Thyroid gland (tissue), 4 donors: Measurements from ENCODE around the gene PATJ. TPM values are rescaled to one million over a fixed set of nuclear protein-coding genes. Genes with fewer than 3 reads are reported as not detected.
"Not testable (repeated sequence)": the region's sequence is repeated elsewhere in the genome, so short reads cannot be mapped to it uniquely, and the experiment has no call there.

Source experiments
- DNase-seq, 2 donors: peaks; one replicate each; pipeline ENCODE4 v3.0.0-alpha.2; 2019
- H3K27ac ChIP-seq, 3 donors: fragments of 200-600 bp; sonication (generic); 1 replicate in 2 of 3; 2 replicates in 1 of 3; pipeline ENCODE4 v1.5.1; 2016 to 2019; ENCODE audit warnings: mild to moderate bottlenecking in 1 of 3, moderate library complexity in 1 of 3
- H3K27me3 ChIP-seq: fragments of 200-600 bp; sonication (generic); one replicate; pipeline ENCODE4 v1.5.1; 2019
- H3K36me3 ChIP-seq, 2 donors: fragments of 200-600 bp; sonication (generic); one replicate each; pipeline ENCODE4 v1.5.1; 2016 to 2019
- H3K4me1 ChIP-seq, 2 donors: fragments of 200-600 bp; sonication (generic); one replicate each; pipeline ENCODE4 v1.5.1; 2017 to 2019
- H3K4me3 ChIP-seq, 3 donors: fragments of 200-600 bp; sonication (generic); replicated peaks in 1 of 3; 1 replicate in 2 of 3; 2 replicates in 1 of 3; pipeline ENCODE4 v1.5.1; 2016; ENCODE audit warnings: mild to moderate bottlenecking in 1 of 3
- H3K9me3 ChIP-seq: fragments of 200-600 bp; sonication (generic); one replicate; pipeline ENCODE4 v1.5.1; 2017
- CTCF ChIP-seq, 6 experiments: fragments of 200-600 bp in 3 of 6; fragments of 450-650 bp in 3 of 6; sonication (generic) in 3 of 6; IDR thresholded peaks; one replicate each; pipeline ENCODE4 v1.5.1; 2016 to 2019; ENCODE audit warnings: antibody characterized with exemption in 6 of 6, mild to moderate bottlenecking in 2 of 6, inconsistent platforms in 1 of 6, moderate library complexity in 1 of 6
- POLR2A ChIP-seq, 2 donors: fragments of 450-650 bp; IDR thresholded peaks; one replicate each; pipeline ENCODE4 v1.6.1; 2017; ENCODE audit warnings: antibody characterized with exemption in 2 of 2, mild to moderate bottlenecking in 2 of 2, moderate library complexity in 1 of 2
- WGBS, 2 donors: methylation state at CpG; one replicate each; pipeline ENCODE4 v1.1.5; 2017; 5-methylcytosine and 5-hydroxymethylcytosine counted together
- intact Hi-C: fragments of 100-400 bp; cut with DNase I; formaldehyde crosslinking; loops from one replicate; pipeline ENCODE4 v1.15.1; 2023
- total RNA-seq, 4 donors: library from RNA; depleted of rRNA; stranded (reverse); fragments of >200 nt; gene quantifications; one replicate each; pipeline ENCODE4 v1.2.3, GENCODE V29; 2016

The PATJ gene
- total RNA-seq, 4 donors from 2014 or later: 94.7 to 221 (median 119) TPM

GRCh38 chr1:61709908-61710289 is 32.4 kb upstream of the PATJ start:
- whole genome bisulfite sequencing, 2 donors: 97% methylated on average over 2 of the region's 2 CpGs
- H3K36me3 ChIP-seq: peaks cover 9 to 11% of the 10 kb centered on the region in 2 donors

GRCh38 chr1:61711257-61711656 is 31.0 kb upstream of the PATJ start:
- H3K9me3 ChIP-seq, H3K27me3 ChIP-seq, H3K27ac ChIP-seq, H3K4me3 ChIP-seq, DNase-seq, intact Hi-C loops, H3K4me1 ChIP-seq: not testable (repeated sequence)
- H3K36me3 ChIP-seq: peaks cover 0 to 11% of the 10 kb centered on the region in 2 donors
- WGBS, 2 donors: 93 to 94% methylated on average over 4 of the region's 4 CpGs

More at GRCh38 chr1:61709908-61710289, 32.4 kb upstream of the PATJ start:
- Histone ChIP-seq H3K27me3 (no peaks in the 10 kb centered on the region), H3K4me3 (no peak overlapping the region), H3K27ac (no peak overlapping the region), H3K9me3 (no peaks in the 10 kb centered on the region), H3K4me1 (no peaks in the 10 kb centered on the region)
- intact Hi-C loops: no loop called here
- no peak for DNase-seq
- TF ChIP-seq POLR2A (IDR thresholded peaks at IDR 0.05): no peak
- no peak for TF ChIP-seq CTCF (IDR thresholded peaks at IDR 0.05)

- no peaks in the 10 kb centered on the region for H3K9me3 ChIP-seq
- H3K4me1 ChIP-seq: no peaks in the 10 kb centered on the region
- DNase-seq: no peak
- no peak overlapping the region for H3K4me3 ChIP-seq
- no peak for TF ChIP-seq POLR2A (IDR thresholded peaks at IDR 0.05)
- no peak for TF ChIP-seq CTCF (IDR thresholded peaks at IDR 0.05)
- no peak overlapping the region for H3K27ac ChIP-seq
- H3K27me3 ChIP-seq: no peaks in the 10 kb centered on the region
- peaks cover 0 to 11% of the 10 kb centered on the region in 2 donors for H3K36me3 ChIP-seq
- intact Hi-C loops: no loop called here
Observed at GRCh38 chr1:61711969-61712368, 30.3 kb upstream of the PATJ start.

- DNase-seq, H3K27ac ChIP-seq, H3K4me1 ChIP-seq, H3K27me3 ChIP-seq, intact Hi-C loops, H3K4me3 ChIP-seq, H3K9me3 ChIP-seq, H3K36me3 ChIP-seq: not testable (repeated sequence)
- WGBS, 2 donors: 94 to 97% methylated on average over 8 of the region's 8 CpGs
Observed at GRCh38 chr1:61718996-61719663, 23.1 kb upstream of the PATJ start.

- Histone ChIP-seq H3K4me3 (peak overlapping the region; percentile 66 to 95 (median 79)), H3K36me3 (no peaks in the 10 kb centered on the region), H3K4me1 (peaks cover 8 to 13% of the 10 kb centered on the region in 2 donors), H3K27me3 (no peaks in the 10 kb centered on the region), H3K27ac (peak overlapping the region; percentile 73 to 84 (median 80)), H3K9me3 (no peaks in the 10 kb centered on the region)
- DNase-seq: no peak
- no peak for TF ChIP-seq CTCF (IDR thresholded peaks at IDR 0.05)
- no peak for TF ChIP-seq POLR2A (IDR thresholded peaks at IDR 0.05)
- intact Hi-C loops: no loop called here
- 5 to 9% methylated on average over 3 of the region's 3 CpGs for WGBS, 2 donors
Observed at GRCh38 chr1:61724506-61724812, 17.8 kb upstream of the PATJ start.

GRCh38 chr1:61724813-61725694 is 17.2 kb upstream of the PATJ start, which contains the start of gene TM2D1:
TM2D1 (minus strand) TSS chr1:61725141; CDS start chr1:61725120, 21 bp downstream.
- no peaks in the 10 kb centered on the region for H3K9me3 ChIP-seq
- H3K27me3 ChIP-seq: no peaks in the 10 kb centered on the region
- WGBS, 2 donors: 0 to 1% methylated on average over 37 to 40 of the region's 45 CpGs
- TF ChIP-seq CTCF (IDR thresholded peaks at IDR 0.05) (peak in 1 of 6 experiments; percentile 8), POLR2A (IDR thresholded peaks at IDR 0.05) (peak in 1 of 2 donors; percentile 81)
- DNase-seq: peak; percentile 86 to 91
- peaks cover 8 to 13% of the 10 kb centered on the region in 2 donors for H3K4me1 ChIP-seq
- intact Hi-C loops: no loop called here
- no peaks in the 10 kb centered on the region for H3K36me3 ChIP-seq
- H3K4me3 ChIP-seq: peak within 1 kb of the TSS; percentile 66 to 95 (median 79)
- peak within 1 kb of the TSS; percentile 73 to 84 (median 80) for H3K27ac ChIP-seq
